ENCODE data around the gene HMGN4.

- no peak for TF ChIP-seq CTCF (conservative IDR thresholded peaks at IDR 0.05; ENCODE audit: low read depth, low read length)
- no peak for TF ChIP-seq EZH2 (IDR thresholded peaks at IDR 0.05; ENCODE audit: low read length, unreplicated experiment)
Observed at GRCh38 chr6:26561533-26562466, 23.6 kb downstream of the HMGN4 start.
